ENCODE data around the gene TRIP10.

The TRIP10 gene

GRCh38 chr19:6730941-6731670 lies 8.4 kb upstream of the TRIP10 start:
- H3K27me3 Mint-ChIP-seq, result no peaks in the 10 kb centered on the region
- H3K27ac Mint-ChIP-seq, result no peak overlapping the region
- peaks cover 5% of the 10 kb centered on the region for H3K4me1 Mint-ChIP-seq
- H3K9me3 Mint-ChIP-seq, result no peaks in the 10 kb centered on the region
- H3K4me3 Mint-ChIP-seq, result no peak overlapping the region
- peaks cover 3% of the 10 kb centered on the region for H3K36me3 Mint-ChIP-seq

DNA sequence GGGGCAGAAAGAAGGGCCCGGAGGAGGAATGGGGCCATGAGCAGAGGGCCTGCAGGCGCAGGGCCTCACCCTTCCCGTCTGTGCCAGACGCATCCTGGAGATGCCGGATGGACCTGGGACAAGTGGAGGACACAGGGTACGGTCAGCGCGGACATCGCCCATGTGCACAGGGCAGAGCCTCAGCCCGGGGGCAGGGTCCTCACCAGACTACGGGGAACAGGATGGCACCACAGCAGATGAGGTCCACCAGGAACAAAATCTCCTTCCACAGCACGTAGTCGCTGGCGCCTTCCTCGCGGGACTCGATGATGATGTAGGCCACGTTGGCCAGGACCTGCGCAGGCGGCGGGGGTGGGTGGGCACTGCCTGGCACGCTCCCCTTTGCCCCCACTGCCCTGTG lies 7.7 kb upstream of the TRIP10 start:
- H3K27ac Mint-ChIP-seq, result no peak overlapping the region
- H3K4me3 Mint-ChIP-seq, result no peak overlapping the region
- H3K27me3 Mint-ChIP-seq, result no peaks in the 10 kb centered on the region
- H3K9me3 Mint-ChIP-seq, result no peaks in the 10 kb centered on the region
- peaks cover 9% of the 10 kb centered on the region for H3K4me1 Mint-ChIP-seq
- H3K36me3 Mint-ChIP-seq, result peaks cover 3% of the 10 kb centered on the region

DNA sequence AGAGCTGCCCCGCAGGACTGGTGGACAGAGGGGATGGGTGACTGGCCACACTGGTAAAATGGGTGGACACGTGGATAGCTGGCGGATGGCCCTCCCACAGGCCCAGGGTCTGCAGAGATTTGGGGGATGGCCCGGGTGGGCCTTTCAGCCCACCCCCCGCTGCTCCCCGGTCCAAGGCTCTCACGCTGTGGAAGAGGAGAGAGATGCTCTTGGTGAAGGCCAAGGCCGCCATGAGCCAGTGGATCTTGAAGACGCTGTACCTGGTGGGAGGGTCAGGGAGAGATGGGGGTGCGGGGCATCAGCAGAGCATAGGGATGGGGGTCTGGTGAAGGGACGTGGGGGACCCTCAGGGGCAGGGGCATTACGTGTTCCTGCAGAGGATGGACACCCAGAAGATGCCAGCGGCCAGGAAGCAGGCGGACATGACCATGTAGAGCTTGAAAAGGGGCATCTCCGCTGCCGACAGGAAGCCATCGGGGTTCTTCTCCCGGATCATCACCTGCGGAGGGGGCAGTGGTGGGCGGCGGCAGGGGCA lies 6.6 kb upstream of the TRIP10 start:
- H3K27ac Mint-ChIP-seq, result no peak overlapping the region
- H3K4me1 Mint-ChIP-seq, result peaks cover 12% of the 10 kb centered on the region
- no peaks in the 10 kb centered on the region for H3K27me3 Mint-ChIP-seq
- H3K9me3 Mint-ChIP-seq, result no peaks in the 10 kb centered on the region
- H3K36me3 Mint-ChIP-seq, result peaks cover 3% of the 10 kb centered on the region
- peak overlapping the region; percentile 26 for H3K4me3 Mint-ChIP-seq

- Mint-ChIP-seq H3K9me3 (no peaks in the 10 kb centered on the region), H3K4me3 (no peak overlapping the region), H3K27me3 (no peaks in the 10 kb centered on the region), H3K27ac (no peak overlapping the region), H3K36me3 (peaks cover 3% of the 10 kb centered on the region), H3K4me1 (peaks cover 19% of the 10 kb centered on the region)
Measured at GRCh38 chr19:6733338-6734095, 6.0 kb upstream of the TRIP10 start.

GRCh38 chr19:6734096-6734696 lies 5.3 kb upstream of the TRIP10 start:
- Mint-ChIP-seq H3K9me3 (no peaks in the 10 kb centered on the region), H3K27ac (no peak overlapping the region), H3K4me3 (peak overlapping the region; percentile 24), H3K4me1 (peaks cover 26% of the 10 kb centered on the region), H3K36me3 (peaks cover 3% of the 10 kb centered on the region), H3K27me3 (no peaks in the 10 kb centered on the region)

GRCh38 chr19:6735181-6735911 lies 4.1 kb upstream of the TRIP10 start:
- Mint-ChIP-seq H3K27ac (peak overlapping the region; percentile 94), H3K27me3 (no peaks in the 10 kb centered on the region), H3K9me3 (no peaks in the 10 kb centered on the region), H3K36me3 (peaks cover 3% of the 10 kb centered on the region), H3K4me1 (peaks cover 28% of the 10 kb centered on the region), H3K4me3 (peak overlapping the region; percentile 88)

GRCh38 chr19:6736169-6736916 lies 3.1 kb upstream of the TRIP10 start:
- Mint-ChIP-seq H3K36me3 (peaks cover 3% of the 10 kb centered on the region), H3K4me3 (peak overlapping the region; percentile 88), H3K4me1 (peaks cover 34% of the 10 kb centered on the region), H3K27me3 (no peaks in the 10 kb centered on the region), H3K9me3 (no peaks in the 10 kb centered on the region), H3K27ac (peak overlapping the region; percentile 94)

GRCh38 chr19:6736917-6737283 lies 2.6 kb upstream of the TRIP10 start:
- no peaks in the 10 kb centered on the region for H3K9me3 Mint-ChIP-seq
- peak overlapping the region; percentile 88 for H3K4me3 Mint-ChIP-seq
- H3K4me1 Mint-ChIP-seq, result peaks cover 34% of the 10 kb centered on the region
- H3K27me3 Mint-ChIP-seq, result no peaks in the 10 kb centered on the region
- H3K36me3 Mint-ChIP-seq, result peaks cover 3% of the 10 kb centered on the region
- peak overlapping the region; percentile 94 for H3K27ac Mint-ChIP-seq

GRCh38 chr19:6737284-6737872 lies 2.1 kb upstream of the TRIP10 start, which contains the start of gene GPR108:
Gene GPR108, minus strand, starts transcription at chr19:6737580. Its CDS starts 4 bp downstream, at chr19:6737576.
- Mint-ChIP-seq H3K4me1 (peaks cover 34% of the 10 kb centered on the region), H3K27ac (peak within 1 kb of the TSS; percentile 98), H3K9me3 (no peaks in the 10 kb centered on the region), H3K27me3 (no peaks in the 10 kb centered on the region), H3K36me3 (peaks cover 2% of the 10 kb centered on the region), H3K4me3 (peak within 1 kb of the TSS; percentile 88)

- peak overlapping the region; percentile 98 for H3K27ac Mint-ChIP-seq
- no peaks in the 10 kb centered on the region for H3K9me3 Mint-ChIP-seq
- peaks cover 3% of the 10 kb centered on the region for H3K36me3 Mint-ChIP-seq
- H3K4me1 Mint-ChIP-seq, result peaks cover 34% of the 10 kb centered on the region
- H3K27me3 Mint-ChIP-seq, result no peaks in the 10 kb centered on the region
- peak overlapping the region; percentile 88 for H3K4me3 Mint-ChIP-seq
Measured at GRCh38 chr19:6737873-6738786, 1.4 kb upstream of the TRIP10 start.

GRCh38 chr19:6738787-6739389 lies 592 bp upstream of the TRIP10 start:
- Mint-ChIP-seq H3K27ac (peak overlapping the region; percentile 82), H3K9me3 (no peaks in the 10 kb centered on the region), H3K4me3 (peak overlapping the region; percentile 88), H3K27me3 (no peaks in the 10 kb centered on the region), H3K4me1 (peaks cover 34% of the 10 kb centered on the region), H3K36me3 (peaks cover 3% of the 10 kb centered on the region)

DNA sequence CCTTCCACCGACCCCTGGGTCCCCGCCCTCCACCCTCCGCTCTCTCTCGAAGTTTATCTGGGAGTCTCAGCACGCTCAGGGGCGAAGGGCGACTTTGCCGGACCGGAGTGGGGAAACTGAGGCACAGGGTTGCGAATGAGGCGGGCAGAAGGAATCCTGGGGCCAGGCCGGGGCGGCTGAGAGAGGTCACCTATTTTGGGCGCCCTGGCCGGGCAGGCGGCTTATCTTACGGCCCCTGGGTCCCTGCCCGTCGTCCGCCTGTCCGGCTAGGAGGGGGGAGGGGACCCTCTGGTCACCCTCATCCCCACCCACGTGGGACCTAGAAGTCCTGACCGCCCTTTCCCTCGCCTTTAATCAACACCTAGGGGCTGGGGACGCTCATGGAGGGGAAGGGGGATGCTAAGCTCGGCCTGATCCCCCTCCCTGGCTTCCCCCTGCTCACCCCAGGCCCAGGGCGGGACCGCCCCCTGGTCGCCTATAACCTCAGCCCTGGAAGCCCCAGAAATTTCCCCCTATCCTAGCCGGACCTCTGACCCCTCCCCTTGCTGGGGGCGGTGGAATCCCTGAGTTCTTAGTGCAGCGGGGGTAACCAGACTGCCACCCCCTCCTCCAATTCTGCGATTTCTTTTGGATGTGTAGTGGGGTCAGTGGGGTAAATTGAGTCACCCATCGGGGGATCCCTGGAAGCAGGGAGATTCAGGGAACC lies 556 bp downstream of the TRIP10 start:
- Mint-ChIP-seq H3K9me3 (no peaks in the 10 kb centered on the region), H3K36me3 (peaks cover 3% of the 10 kb centered on the region), H3K4me1 (peaks cover 34% of the 10 kb centered on the region), H3K4me3 (peak overlapping the region; percentile 83), H3K27ac (no peak overlapping the region), H3K27me3 (no peaks in the 10 kb centered on the region)
